IMR-90 (cell line): ENCODE data around the gene PYROXD2. TPM values are rescaled to one million over a fixed set of nuclear protein-coding genes. Genes with fewer than 3 reads are reported as not detected.

Experiments used
- ATAC-seq: fragments of 200-7000 bp; cut with Tn5 transposase; 2 replicates; pipeline ENCODE4 v1.9.1; 2020; ENCODE audit warnings: low read depth, mild to moderate bottlenecking, moderate library complexity
- BruUV-seq: library from RNA; stranded (reverse); fragments of 400-500 nt; replicated peaks from 2 replicates; lab custom pipeline; 2021; lab: Mats Ljungman, UMichigan
- CTCF ChIA-PET: fragments of 300-600 bp; formaldehyde crosslinking; extraction: SDS; loops from one replicate; lab custom pipeline; 2021; ENCODE audit warnings: antibody characterized with exemption; lab: Yijun Ruan, JAX
- POLR2A ChIA-PET: fragments of 300-600 bp; sonication (Branson Sonifier 250); formaldehyde crosslinking; loops from one replicate; lab custom pipeline; 2022; ENCODE audit warnings: antibody characterized with exemption; ENCODE audit not compliant: unreplicated experiment; lab: Charles Lee
- DNase-seq: peaks from one replicate; pipeline ENCODE4 v3.0.0; 2013
- H2AFZ ChIP-seq: replicated peaks from 2 replicates; pipeline ENCODE3; 2013; ENCODE audit warnings: low read length, mild to moderate bottlenecking; ENCODE audit not compliant: poor library complexity
- H2AK5ac ChIP-seq: 2 replicates; pipeline ENCODE4 v1.6.1; 2013; ENCODE audit warnings: low read depth, low read length, inconsistent platforms
- H2AK9ac ChIP-seq: replicated peaks from 2 replicates; pipeline ENCODE3; 2013; ENCODE audit warnings: mild to moderate bottlenecking, low read depth, low read length, moderate library complexity; ENCODE audit not compliant: poor library complexity
- H2BK120ac ChIP-seq: 2 replicates; pipeline ENCODE4 v1.6.1; 2013; ENCODE audit warnings: low read depth, low read length, inconsistent platforms
- H2BK15ac ChIP-seq: 3 replicates; pipeline ENCODE4 v1.6.1; 2013; ENCODE audit warnings: low read depth, low read length, inconsistent platforms
- H2BK20ac ChIP-seq: 2 replicates; pipeline ENCODE4 v1.6.1; 2013; ENCODE audit warnings: low read depth, mild to moderate bottlenecking, inconsistent platforms, low read length, moderate library complexity
- H2BK5ac ChIP-seq: 2 replicates; pipeline ENCODE4 v1.6.1; 2013; ENCODE audit warnings: mild to moderate bottlenecking, low read depth, low read length, inconsistent platforms; ENCODE audit not compliant: poor library complexity, severe bottlenecking
- H3K14ac ChIP-seq: replicated peaks from 2 replicates; pipeline ENCODE4 v1.6.1; 2013; ENCODE audit warnings: low read depth, low read length, inconsistent platforms
- H3K18ac ChIP-seq: 2 replicates; pipeline ENCODE4 v1.6.1; 2013; ENCODE audit warnings: low read depth, low read length, control low read depth
- H3K23ac ChIP-seq: 2 replicates; pipeline ENCODE4 v1.6.1; 2013; ENCODE audit warnings: low read depth, low read length, inconsistent platforms
- H3K27ac ChIP-seq: 2 replicates; pipeline ENCODE4 v1.5.1; 2013; ENCODE audit warnings: mild to moderate bottlenecking, control low read depth, low read length; ENCODE audit not compliant: insufficient read depth
- H3K27me3 ChIP-seq: 2 replicates; pipeline ENCODE4 v1.6.1; 2013; ENCODE audit warnings: low read length; ENCODE audit not compliant: control insufficient read depth, insufficient read depth
- H3K36me3 ChIP-seq: 2 replicates; pipeline ENCODE4 v1.6.1; 2013; ENCODE audit warnings: low read length, mixed read lengths; ENCODE audit not compliant: control insufficient read depth, insufficient read depth
- H3K4ac ChIP-seq: 2 replicates; pipeline ENCODE4 v1.6.1; 2013; ENCODE audit warnings: low read depth, low read length, inconsistent platforms
- H3K4me1 ChIP-seq: 2 replicates; pipeline ENCODE4 v1.6.1; 2013; ENCODE audit warnings: low read length, mixed read lengths; ENCODE audit not compliant: control insufficient read depth, insufficient read depth
- H3K4me2 ChIP-seq: 2 replicates; pipeline ENCODE4 v1.6.1; 2013; ENCODE audit warnings: low read depth, mild to moderate bottlenecking, control low read depth, low read length, moderate library complexity
- H3K4me3 ChIP-seq: 2 replicates; pipeline ENCODE4 v1.5.1; 2013; ENCODE audit warnings: low read depth, mild to moderate bottlenecking, control low read depth, low read length, moderate library complexity; ENCODE audit not compliant: insufficient read depth
- H3K56ac ChIP-seq: 2 replicates; pipeline ENCODE4 v1.6.1; 2013; ENCODE audit warnings: low read length, inconsistent platforms; ENCODE audit not compliant: insufficient read depth; ENCODE audit errors: extremely low read depth
- H3K79me1 ChIP-seq, 2 experiments: 2 replicates each; pipeline ENCODE4 v1.6.1; 2013; ENCODE audit warnings: low read length in 2 of 2, inconsistent platforms in 1 of 2, low read depth in 1 of 2
- H3K9ac ChIP-seq: 2 replicates; pipeline ENCODE4 v1.6.1; 2013; ENCODE audit warnings: low read depth, low read length, control low read depth
- H3K9me1 ChIP-seq: 2 replicates; pipeline ENCODE4 v1.6.1; 2013; ENCODE audit warnings: low read length, inconsistent platforms; ENCODE audit not compliant: insufficient read depth
- H3K9me3 ChIP-seq: 2 replicates; pipeline ENCODE4 v1.6.1; 2013; ENCODE audit warnings: low read length; ENCODE audit not compliant: control insufficient read depth, insufficient read depth
- H4K20me1 ChIP-seq: 2 replicates; pipeline ENCODE4 v1.6.1; 2013; ENCODE audit warnings: low read length, inconsistent platforms; ENCODE audit not compliant: insufficient read depth
- H4K5ac ChIP-seq: 2 replicates; pipeline ENCODE4 v1.6.1; 2013; ENCODE audit warnings: mild to moderate bottlenecking, low read depth, low read length, control low read depth
- H4K8ac ChIP-seq, 2 experiments: 2 replicates each; pipeline ENCODE4 v1.6.1; 2013; ENCODE audit warnings: low read depth in 2 of 2, low read length in 2 of 2, control low read depth in 1 of 2, inconsistent platforms in 1 of 2
- H4K91ac ChIP-seq: 2 replicates; pipeline ENCODE4 v1.6.1; 2013; ENCODE audit warnings: low read depth, low read length, inconsistent platforms; ENCODE audit not compliant: insufficient read depth
- CTCF ChIP-seq: conservative IDR thresholded peaks from 2 replicates; pipeline ENCODE4 v1.5.1; 2012; ENCODE audit warnings: mild to moderate bottlenecking, low read depth, low read length, improper control_type of control experiment
- FOS ChIP-seq: fragments of 150-350 bp; IDR thresholded peaks from 2 replicates; pipeline ENCODE4 v1.6.1; 2016; ENCODE audit warnings: low read depth, low read length
- SMC3 ChIP-seq: fragments of 150-350 bp; IDR thresholded peaks from 2 replicates; pipeline ENCODE4 v1.6.1; 2016; ENCODE audit warnings: low read depth, mild to moderate bottlenecking, antibody characterized with exemption, low read length, moderate library complexity
- WGBS, 2 experiments: methylation state at CpG; one replicate each; pipeline versions ENCODE4 v1.1.5 to v1.1.7; 2013; ENCODE audit warnings: missing lambda C conversion rate in 2 of 2; ENCODE audit not compliant: insufficient read length in 1 of 2; ENCODE audit errors: extremely low coverage in 2 of 2; 5-methylcytosine and 5-hydroxymethylcytosine counted together
- dilution Hi-C: fragments of 300-500 bp; cut with HindIII; formaldehyde crosslinking; loops from one replicate; pipeline ENCODE4 v1.14.3; 2018; ENCODE audit warnings: low sequenced_read_pairs; ENCODE audit not compliant: unreplicated experiment
- in situ Hi-C: fragments of 300-500 bp; cut with MboI; formaldehyde crosslinking; loops from 3 replicates; pipeline ENCODE4 v1.14.3; 2019; ENCODE audit warnings: low sequenced_read_pairs, inconsistent platforms, mixed read lengths
- intact Hi-C: fragments of 100-400 bp; cut with micrococcal nuclease; formaldehyde crosslinking; loops from 2 replicates; pipeline ENCODE4 v1.10.0; 2022
- polyA plus RNA-seq, 3 experiments: library from polyadenylated mRNA; depleted of rRNA; stranded (reverse); fragments of >200 nt; gene quantifications; 2 replicates each; pipeline ENCODE4 v1.2.3, GENCODE V29; 2012; ENCODE audit warnings: low replicate concordance in 1 of 3
- total RNA-seq: library from RNA; depleted of rRNA; stranded (reverse); fragments of >200 nt; gene quantifications from 2 replicates; pipeline ENCODE4 v1.2.3, GENCODE V29; 2012

The PYROXD2 gene
- total and polyA plus RNA-seq, 2 of the 4 experiments (the other 2 are of a cell fraction), result 6.5 to 16.3 TPM

GRCh38 chr10:98370831-98371820 lies 43.9 kb downstream of the PYROXD2 start (continued):
- TF ChIP-seq CTCF, result no peak
- no peak for TF ChIP-seq SMC3

- no peak overlapping the region for H3K4me2 ChIP-seq
- no peaks in the 10 kb centered on the region for H3K79me1 ChIP-seq
- ChIA-PET POLR2A (no interaction called here), CTCF (no interaction called here)
- H3K9me3 ChIP-seq, result no peaks in the 10 kb centered on the region
- no TSS peak for BruUV-seq
- H4K91ac ChIP-seq, result no peak overlapping the region
- no peak overlapping the region for H3K27ac ChIP-seq
- H3K18ac ChIP-seq, result no peak overlapping the region
- DNase-seq, result no peak
- H3K4me3 ChIP-seq, result no peak overlapping the region
- H3K14ac ChIP-seq, result no peak overlapping the region
- H4K20me1 ChIP-seq, result no peaks in the 10 kb centered on the region
- no peak overlapping the region for H2AFZ ChIP-seq
- H2BK5ac ChIP-seq, result no peak overlapping the region
- no peak overlapping the region for H3K56ac ChIP-seq
- H4K5ac ChIP-seq, result no peak overlapping the region
- in situ Hi-C loops (no loop called here), intact Hi-C loops (no loop called here), dilution Hi-C loops (no loop called here)
- H3K23ac ChIP-seq, result no peak overlapping the region
- TF ChIP-seq CTCF (no peak), FOS (no peak)
- H2AK9ac ChIP-seq, result no peak overlapping the region
- H4K8ac ChIP-seq, result no peak overlapping the region
- H3K4me1 ChIP-seq, result peaks cover 15% of the 10 kb centered on the region
- H3K9me1 ChIP-seq, result peaks cover 13% of the 10 kb centered on the region
- H2BK20ac ChIP-seq, result no peak overlapping the region
- H2BK120ac ChIP-seq, result no peak overlapping the region
- ATAC-seq, result no peak
- H2AK5ac ChIP-seq, result no peak overlapping the region
- H2BK15ac ChIP-seq, result no peak overlapping the region
- H3K27me3 ChIP-seq, result no peaks in the 10 kb centered on the region
- no peak overlapping the region for H3K9ac ChIP-seq
- no peaks in the 10 kb centered on the region for H3K36me3 ChIP-seq
- 80% methylated on average over 2 of the region's 7 CpGs; no CpG with 5 or more reads in 1 of the 2 experiments for WGBS, 2 experiments
- H3K4ac ChIP-seq, result no peak overlapping the region
Observed at GRCh38 chr10:98369801-98370200, 45.2 kb downstream of the PYROXD2 start.
